HG03066 (cell line): ENCODE data around the gene TMEM161A.
"Not testable (repeated sequence)": the region's sequence is repeated elsewhere in the genome, so short reads cannot be mapped to it uniquely, and the experiment has no call there.

Experiments
- ATAC-seq: cut with Tn5 transposase; IDR thresholded peaks from one replicate; pipeline ENCODE4 v1.9.1; 2021; ENCODE audit warnings: low read depth; ENCODE audit not compliant: unreplicated experiment

Gene TMEM161A

GRCh38 chr19:19155495-19156219 lies 17.4 kb upstream of the TMEM161A start:
- peak; percentile 64 for ATAC-seq

DNA sequence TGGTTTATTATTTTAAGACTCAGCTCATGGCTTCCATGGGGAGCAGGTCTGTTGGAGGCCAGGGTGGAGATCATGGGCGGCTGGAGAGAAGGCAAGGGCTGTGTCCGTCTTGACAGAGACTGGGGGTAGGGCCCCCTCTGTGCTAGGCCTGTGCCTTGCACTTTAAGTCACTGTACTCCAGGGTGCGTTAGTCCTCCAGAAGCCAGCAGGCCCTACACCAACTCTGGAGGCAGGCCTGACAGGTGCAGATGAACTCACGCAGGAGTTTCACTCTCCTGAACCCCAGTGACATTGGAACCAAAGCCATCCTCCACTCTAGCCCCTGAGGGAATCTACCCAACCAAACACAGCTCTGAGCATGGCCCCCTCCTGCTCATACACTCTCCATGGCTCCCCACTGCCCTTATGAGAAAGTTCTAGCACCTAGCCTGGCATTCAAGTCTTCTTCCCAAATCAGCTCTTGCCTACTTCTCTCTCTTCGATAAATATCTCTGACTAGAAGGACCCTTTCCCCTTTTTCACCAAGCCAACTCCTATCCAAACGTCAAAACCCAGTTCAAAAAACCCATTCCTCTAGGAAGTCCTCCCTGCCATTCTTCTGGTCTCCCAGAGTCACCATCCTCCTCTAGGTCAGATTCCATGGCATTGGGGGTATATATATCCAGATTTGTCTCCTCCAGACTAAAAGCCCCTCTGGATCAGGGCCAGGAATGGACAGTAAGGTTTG lies 16.7 kb upstream of the TMEM161A start:
- no peak for ATAC-seq

GRCh38 chr19:19152668-19153384 lies 14.5 kb upstream of the TMEM161A start:
- ATAC-seq: no peak

GRCh38 chr19:19151418-19151817 lies 13.1 kb upstream of the TMEM161A start:
- ATAC-seq: no peak

GRCh38 chr19:19149435-19149834 lies 11.2 kb upstream of the TMEM161A start:
- no peak for ATAC-seq

- ATAC-seq: not testable (repeated sequence)
Observed at GRCh38 chr19:19148504-19148903, 10.2 kb upstream of the TMEM161A start.

DNA sequence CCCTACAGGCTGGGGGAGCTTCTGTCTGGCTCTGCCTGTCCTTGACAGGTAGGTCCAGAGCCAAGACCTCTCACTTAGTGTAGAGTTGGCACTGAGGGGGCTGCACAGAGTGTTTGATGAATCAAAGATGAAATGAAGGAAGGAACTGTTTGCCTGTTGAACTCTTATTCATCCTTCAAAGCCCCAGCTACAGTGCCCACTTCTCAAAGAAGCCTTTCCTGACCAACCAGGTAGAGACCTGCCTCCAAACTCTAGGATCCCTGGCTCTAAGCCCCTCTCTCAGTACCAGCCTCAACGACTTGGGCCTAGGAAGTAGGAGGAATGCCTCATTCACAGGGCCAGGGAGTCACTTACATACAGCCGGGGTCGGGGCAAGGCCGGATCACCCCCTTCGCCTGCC lies 9.1 kb upstream of the TMEM161A start:
- ATAC-seq: no peak

GRCh38 chr19:19146865-19147264 lies 8.6 kb upstream of the TMEM161A start:
- ATAC-seq: no peak

- ATAC-seq: no peak
Observed at GRCh38 chr19:19145684-19146608, 7.7 kb upstream of the TMEM161A start.

- no peak for ATAC-seq
Observed at GRCh38 chr19:19145281-19145680, 7.0 kb upstream of the TMEM161A start.

- no peak for ATAC-seq
Observed at GRCh38 chr19:19142347-19142746, 4.1 kb upstream of the TMEM161A start.

- ATAC-seq: no peak
Observed at GRCh38 chr19:19140476-19140875, 2.2 kb upstream of the TMEM161A start.

- ATAC-seq: no peak
Observed at GRCh38 chr19:19139876-19140229, 1.6 kb upstream of the TMEM161A start.

- no peak for ATAC-seq
Observed at GRCh38 chr19:19137556-19138108, 646 bp downstream of the TMEM161A start.

DNA sequence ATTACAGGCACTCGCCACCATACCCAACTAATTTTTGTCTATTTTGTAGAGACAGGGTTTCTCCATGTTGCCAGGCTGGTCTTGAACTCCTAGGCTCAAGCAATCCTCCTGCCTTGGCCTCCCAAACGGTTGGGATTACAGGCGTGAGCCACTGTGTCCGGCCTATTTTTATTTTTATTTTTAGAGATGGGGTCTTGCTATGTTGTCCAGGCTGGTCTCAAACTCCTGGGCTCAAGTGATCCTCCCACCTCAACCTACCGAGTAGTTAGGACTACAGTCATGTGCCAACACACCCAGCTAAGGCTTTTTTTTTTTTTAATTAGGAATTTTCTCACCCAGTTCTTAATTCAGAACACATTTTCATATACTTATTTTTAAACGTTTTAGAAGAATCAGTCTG lies 2.6 kb downstream of the TMEM161A start:
- ATAC-seq: not testable (repeated sequence)

GRCh38 chr19:19134687-19135158 lies 3.6 kb downstream of the TMEM161A start:
- ATAC-seq: no peak

- ATAC-seq: no peak
Observed at GRCh38 chr19:19133985-19134384, 4.3 kb downstream of the TMEM161A start.

GRCh38 chr19:19132912-19133311 lies 5.4 kb downstream of the TMEM161A start:
- ATAC-seq: no peak

DNA sequence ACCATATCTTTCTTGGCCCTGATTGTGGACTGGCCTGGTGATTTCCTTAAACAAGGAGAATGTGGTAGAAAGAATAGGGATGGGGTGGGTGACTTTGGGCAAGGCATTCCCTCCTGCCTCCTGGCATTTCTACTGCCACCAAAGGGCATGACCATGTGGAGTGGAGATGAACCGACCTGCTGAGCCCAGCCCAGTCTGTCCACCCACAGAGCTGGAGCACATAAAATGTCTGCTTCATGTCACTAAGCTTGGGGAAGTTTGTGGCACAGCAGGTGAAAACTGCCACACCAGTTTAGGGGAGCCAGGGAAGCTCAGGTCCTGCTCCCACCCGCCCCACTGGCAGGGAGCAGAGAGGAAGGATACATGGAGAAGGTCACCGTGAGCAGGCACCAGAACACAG lies 6.3 kb downstream of the TMEM161A start:
- no peak for ATAC-seq

DNA sequence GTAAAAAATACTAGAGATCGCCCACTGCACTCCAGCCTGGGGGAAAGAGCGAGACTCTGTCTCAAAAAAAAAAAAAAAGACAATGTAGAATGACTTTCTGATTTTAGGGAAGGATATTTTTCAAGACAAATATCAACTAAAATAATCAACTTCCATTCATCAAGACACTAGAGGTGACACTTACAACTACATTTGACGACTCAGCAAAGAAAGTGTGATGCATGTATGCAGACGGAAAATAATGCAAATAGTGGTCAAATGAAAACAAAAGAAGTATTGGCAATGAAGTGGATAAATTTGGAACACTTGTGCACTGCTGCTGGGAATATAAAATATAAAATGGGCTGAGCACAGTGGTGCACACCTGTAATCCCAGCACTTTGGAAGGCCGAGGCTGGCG lies 12.2 kb downstream of the TMEM161A start:
- no peak for ATAC-seq
